IMR-90 (cell line): ENCODE results near the gene FOXK2. TPM values are rescaled to one million over a fixed set of nuclear protein-coding genes. Genes with fewer than 3 reads are reported as not detected.

Source experiments
- ATAC-seq: fragments of 200-7000 bp; cut with Tn5 transposase; 2 replicates; pipeline ENCODE4 v1.9.1; 2020; ENCODE audit warnings: low read depth, mild to moderate bottlenecking, moderate library complexity
- BruUV-seq: library from RNA; stranded (reverse); fragments of 400-500 nt; replicated peaks from 2 replicates; lab custom pipeline; 2021; lab: Mats Ljungman, UMichigan
- CTCF ChIA-PET: fragments of 300-600 bp; formaldehyde crosslinking; extraction: SDS; loops from one replicate; lab custom pipeline; 2021; ENCODE audit warnings: antibody characterized with exemption; lab: Yijun Ruan, JAX
- POLR2A ChIA-PET: fragments of 300-600 bp; sonication (Branson Sonifier 250); formaldehyde crosslinking; loops from one replicate; lab custom pipeline; 2022; ENCODE audit warnings: antibody characterized with exemption; ENCODE audit not compliant: unreplicated experiment; lab: Charles Lee
- DNase-seq: peaks from one replicate; pipeline ENCODE4 v3.0.0; 2013
- H2AFZ ChIP-seq: replicated peaks from 2 replicates; pipeline ENCODE3; 2013; ENCODE audit warnings: low read length, mild to moderate bottlenecking; ENCODE audit not compliant: poor library complexity
- H2AK5ac ChIP-seq: 2 replicates; pipeline ENCODE4 v1.6.1; 2013; ENCODE audit warnings: low read depth, low read length, inconsistent platforms
- H2AK9ac ChIP-seq: replicated peaks from 2 replicates; pipeline ENCODE3; 2013; ENCODE audit warnings: mild to moderate bottlenecking, low read depth, low read length, moderate library complexity; ENCODE audit not compliant: poor library complexity
- H2BK120ac ChIP-seq: 2 replicates; pipeline ENCODE4 v1.6.1; 2013; ENCODE audit warnings: low read depth, low read length, inconsistent platforms
- H2BK15ac ChIP-seq: 3 replicates; pipeline ENCODE4 v1.6.1; 2013; ENCODE audit warnings: low read depth, low read length, inconsistent platforms
- H2BK20ac ChIP-seq: 2 replicates; pipeline ENCODE4 v1.6.1; 2013; ENCODE audit warnings: low read depth, mild to moderate bottlenecking, inconsistent platforms, low read length, moderate library complexity
- H2BK5ac ChIP-seq: 2 replicates; pipeline ENCODE4 v1.6.1; 2013; ENCODE audit warnings: mild to moderate bottlenecking, low read depth, low read length, inconsistent platforms; ENCODE audit not compliant: poor library complexity, severe bottlenecking
- H3K14ac ChIP-seq: replicated peaks from 2 replicates; pipeline ENCODE4 v1.6.1; 2013; ENCODE audit warnings: low read depth, low read length, inconsistent platforms
- H3K18ac ChIP-seq: 2 replicates; pipeline ENCODE4 v1.6.1; 2013; ENCODE audit warnings: low read depth, low read length, control low read depth
- H3K23ac ChIP-seq: 2 replicates; pipeline ENCODE4 v1.6.1; 2013; ENCODE audit warnings: low read depth, low read length, inconsistent platforms
- H3K27ac ChIP-seq: 2 replicates; pipeline ENCODE4 v1.5.1; 2013; ENCODE audit warnings: mild to moderate bottlenecking, control low read depth, low read length; ENCODE audit not compliant: insufficient read depth
- H3K27me3 ChIP-seq: 2 replicates; pipeline ENCODE4 v1.6.1; 2013; ENCODE audit warnings: low read length; ENCODE audit not compliant: control insufficient read depth, insufficient read depth
- H3K36me3 ChIP-seq: 2 replicates; pipeline ENCODE4 v1.6.1; 2013; ENCODE audit warnings: low read length, mixed read lengths; ENCODE audit not compliant: control insufficient read depth, insufficient read depth
- H3K4ac ChIP-seq: 2 replicates; pipeline ENCODE4 v1.6.1; 2013; ENCODE audit warnings: low read depth, low read length, inconsistent platforms
- H3K4me1 ChIP-seq: 2 replicates; pipeline ENCODE4 v1.6.1; 2013; ENCODE audit warnings: low read length, mixed read lengths; ENCODE audit not compliant: control insufficient read depth, insufficient read depth
- H3K4me2 ChIP-seq: 2 replicates; pipeline ENCODE4 v1.6.1; 2013; ENCODE audit warnings: low read depth, mild to moderate bottlenecking, control low read depth, low read length, moderate library complexity
- H3K4me3 ChIP-seq: 2 replicates; pipeline ENCODE4 v1.5.1; 2013; ENCODE audit warnings: low read depth, mild to moderate bottlenecking, control low read depth, low read length, moderate library complexity; ENCODE audit not compliant: insufficient read depth
- H3K56ac ChIP-seq: 2 replicates; pipeline ENCODE4 v1.6.1; 2013; ENCODE audit warnings: low read length, inconsistent platforms; ENCODE audit not compliant: insufficient read depth; ENCODE audit errors: extremely low read depth
- H3K79me1 ChIP-seq, 2 experiments: 2 replicates each; pipeline ENCODE4 v1.6.1; 2013; ENCODE audit warnings: low read length in 2 of 2, inconsistent platforms in 1 of 2, low read depth in 1 of 2
- H3K9ac ChIP-seq: 2 replicates; pipeline ENCODE4 v1.6.1; 2013; ENCODE audit warnings: low read depth, low read length, control low read depth
- H3K9me1 ChIP-seq: 2 replicates; pipeline ENCODE4 v1.6.1; 2013; ENCODE audit warnings: low read length, inconsistent platforms; ENCODE audit not compliant: insufficient read depth
- H3K9me3 ChIP-seq: 2 replicates; pipeline ENCODE4 v1.6.1; 2013; ENCODE audit warnings: low read length; ENCODE audit not compliant: control insufficient read depth, insufficient read depth
- H4K20me1 ChIP-seq: 2 replicates; pipeline ENCODE4 v1.6.1; 2013; ENCODE audit warnings: low read length, inconsistent platforms; ENCODE audit not compliant: insufficient read depth
- H4K5ac ChIP-seq: 2 replicates; pipeline ENCODE4 v1.6.1; 2013; ENCODE audit warnings: mild to moderate bottlenecking, low read depth, low read length, control low read depth
- H4K8ac ChIP-seq, 2 experiments: 2 replicates each; pipeline ENCODE4 v1.6.1; 2013; ENCODE audit warnings: low read depth in 2 of 2, low read length in 2 of 2, control low read depth in 1 of 2, inconsistent platforms in 1 of 2
- H4K91ac ChIP-seq: 2 replicates; pipeline ENCODE4 v1.6.1; 2013; ENCODE audit warnings: low read depth, low read length, inconsistent platforms; ENCODE audit not compliant: insufficient read depth
- MAZ ChIP-seq: IDR thresholded peaks from 2 replicates; pipeline ENCODE4 v1.6.1; 2012; ENCODE audit warnings: low read depth, mild to moderate bottlenecking, low read length, improper control_type of control experiment, moderate library complexity, borderline replicate concordance
- NFE2L2 ChIP-seq: fragments of 150-350 bp; IDR thresholded peaks from 2 replicates; pipeline ENCODE4 v1.6.1; 2016; ENCODE audit warnings: low read depth, mild to moderate bottlenecking, low read length
- RCOR1 ChIP-seq: IDR thresholded peaks from 2 replicates; pipeline ENCODE4 v1.6.1; 2012; ENCODE audit warnings: mild to moderate bottlenecking, low read length, improper control_type of control experiment; ENCODE audit not compliant: insufficient replicate concordance
- RFX5 ChIP-seq: IDR thresholded peaks from 2 replicates; pipeline ENCODE4 v1.8.0; 2012; ENCODE audit warnings: low read depth, mild to moderate bottlenecking, low read length, moderate library complexity
- SMC3 ChIP-seq: fragments of 150-350 bp; IDR thresholded peaks from 2 replicates; pipeline ENCODE4 v1.6.1; 2016; ENCODE audit warnings: low read depth, mild to moderate bottlenecking, antibody characterized with exemption, low read length, moderate library complexity
- WGBS, 2 experiments: methylation state at CpG; one replicate each; pipeline versions ENCODE4 v1.1.5 to v1.1.7; 2013; ENCODE audit warnings: missing lambda C conversion rate in 2 of 2; ENCODE audit not compliant: insufficient read length in 1 of 2; ENCODE audit errors: extremely low coverage in 2 of 2; 5-methylcytosine and 5-hydroxymethylcytosine counted together
- dilution Hi-C: fragments of 300-500 bp; cut with HindIII; formaldehyde crosslinking; loops from one replicate; pipeline ENCODE4 v1.14.3; 2018; ENCODE audit warnings: low sequenced_read_pairs; ENCODE audit not compliant: unreplicated experiment
- in situ Hi-C: fragments of 300-500 bp; cut with MboI; formaldehyde crosslinking; loops from 3 replicates; pipeline ENCODE4 v1.14.3; 2019; ENCODE audit warnings: low sequenced_read_pairs, inconsistent platforms, mixed read lengths
- intact Hi-C: fragments of 100-400 bp; cut with micrococcal nuclease; formaldehyde crosslinking; loops from 2 replicates; pipeline ENCODE4 v1.10.0; 2022
- polyA plus RNA-seq, 3 experiments: library from polyadenylated mRNA; depleted of rRNA; stranded (reverse); fragments of >200 nt; gene quantifications; 2 replicates each; pipeline ENCODE4 v1.2.3, GENCODE V29; 2012; ENCODE audit warnings: low replicate concordance in 1 of 3
- total RNA-seq: library from RNA; depleted of rRNA; stranded (reverse); fragments of >200 nt; gene quantifications from 2 replicates; pipeline ENCODE4 v1.2.3, GENCODE V29; 2012

FOXK2 gene
- total and polyA plus RNA-seq, 2 of the 4 experiments (the other 2 are of a cell fraction), result 12.5 to 20.0 TPM

- no peak for ATAC-seq
- Histone ChIP-seq H3K27ac (no peak overlapping the region), H3K9me3 (no peaks in the 10 kb centered on the region), H2BK15ac (no peak overlapping the region), H3K4me1 (peaks cover 5% of the 10 kb centered on the region; the same call in 1 of the 2 replicates), H3K23ac (no peak overlapping the region), H2AK9ac (no peak overlapping the region), H2BK5ac (no peak overlapping the region), H3K79me1 (peaks cover 3 to 13% of the 10 kb centered on the region in 2 experiments; a peak in 3 of 4 replicates), H3K4me2 (no peak overlapping the region), H3K18ac (no peak overlapping the region), H3K4me3 (no peak overlapping the region), H3K56ac (no peak overlapping the region), H3K14ac (no peak overlapping the region), H4K8ac (no peak overlapping the region), H3K9me1 (peaks cover 4% of the 10 kb centered on the region), H2AK5ac (no peak overlapping the region), H2BK20ac (no peak overlapping the region), H3K4ac (no peak overlapping the region), H4K20me1 (peaks cover 22% of the 10 kb centered on the region), H4K91ac (no peak overlapping the region), H2AFZ (peak overlapping the region; percentile 48), H2BK120ac (no peak overlapping the region), H3K36me3 (no peaks in the 10 kb centered on the region), H3K9ac (no peak overlapping the region), H3K27me3 (no peaks in the 10 kb centered on the region), H4K5ac (no peak overlapping the region)
- no TSS peak for BruUV-seq
- intact Hi-C loops (no loop called here), dilution Hi-C loops (no loop called here), in situ Hi-C loops (no loop called here)
- WGBS, 2 experiments, result no CpG with 5 or more reads among the region's 10 CpGs
- ChIA-PET CTCF (no interaction called here), POLR2A (interaction anchor here (0.5 kb wide), 1 partner anchor 16 kb away, joined by 3 read pairs; no protein-coding TSS in a partner anchor)
- no peak for DNase-seq
- TF ChIP-seq MAZ (no peak), SMC3 (no peak), NFE2L2 (no peak), RCOR1 (no peak), RFX5 (no peak)
Measured at GRCh38 chr17:82650723-82651122, 131.2 kb downstream of the FOXK2 start.
